ENCODE data around the gene GYG2.

GYG2 gene

DNA sequence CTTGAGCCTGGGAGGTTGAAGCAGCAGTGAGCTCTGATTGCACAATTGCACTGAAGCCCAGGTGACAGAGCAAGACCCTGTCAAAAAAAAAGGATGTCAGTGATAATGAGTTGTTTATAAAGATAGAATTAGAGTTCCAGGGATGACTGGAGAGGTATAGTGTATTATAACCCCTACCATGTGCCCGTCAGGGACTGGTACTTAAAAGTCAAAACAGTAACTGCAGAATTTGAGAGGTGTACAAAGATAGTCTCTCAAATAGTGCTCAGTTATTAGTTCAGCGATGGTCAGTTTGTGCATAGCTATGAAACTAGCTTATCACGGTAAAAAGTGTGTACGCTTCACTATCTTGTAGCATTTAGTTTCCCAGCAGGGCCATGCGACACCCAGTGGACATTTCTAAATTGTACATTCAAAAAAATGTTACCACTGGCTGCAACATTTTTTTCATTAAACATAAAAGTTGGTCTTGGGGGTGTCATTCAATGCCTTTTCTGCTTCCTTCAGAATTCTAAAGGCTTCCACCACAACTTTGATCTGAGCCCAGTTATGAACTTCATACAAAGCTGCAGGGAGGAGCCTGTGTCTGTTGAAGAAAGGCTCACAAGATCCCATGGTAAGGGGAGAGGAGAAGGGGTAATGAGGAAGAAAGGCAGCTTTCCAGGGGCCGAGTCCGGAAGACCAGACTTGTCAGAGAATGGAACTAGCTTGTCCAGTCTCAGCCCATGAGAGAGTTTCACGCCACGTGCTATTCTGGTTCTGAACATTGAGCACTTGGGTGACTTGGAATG lies 9.2 kb upstream of the GYG2 start:
- no peak for DNase-seq

GRCh38 chrX:2820136-2820771 lies 8.5 kb upstream of the GYG2 start:
- no peak for DNase-seq

DNA sequence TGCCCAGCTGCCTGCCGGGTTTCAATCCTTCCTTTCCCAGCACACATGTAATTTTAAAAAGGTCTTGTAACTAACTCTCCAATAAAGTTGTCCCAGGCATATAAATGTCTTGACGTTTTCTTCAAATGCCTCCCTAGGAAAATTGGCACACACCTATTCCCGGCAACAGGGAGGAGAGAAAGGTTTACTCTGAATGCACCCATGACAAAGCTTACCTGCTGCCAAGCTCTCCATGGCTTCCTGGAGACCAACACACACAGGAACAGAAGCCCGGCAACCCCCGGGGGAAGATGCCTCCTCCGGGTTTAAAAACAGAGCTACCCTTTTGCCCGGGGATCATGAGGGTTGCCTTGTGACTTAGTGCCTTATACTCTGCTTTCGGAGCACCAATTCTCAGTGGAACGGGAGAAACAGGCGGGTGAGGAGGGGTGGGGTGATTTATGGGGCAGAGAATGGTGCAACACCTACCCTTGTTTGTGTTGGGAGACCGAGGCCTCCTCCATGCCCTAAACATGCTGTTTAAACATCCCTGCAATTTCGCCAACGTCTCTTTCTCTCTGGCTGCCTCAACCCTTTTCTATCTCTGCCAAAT lies 4.8 kb upstream of the GYG2 start:
- no peak for DNase-seq

DNA sequence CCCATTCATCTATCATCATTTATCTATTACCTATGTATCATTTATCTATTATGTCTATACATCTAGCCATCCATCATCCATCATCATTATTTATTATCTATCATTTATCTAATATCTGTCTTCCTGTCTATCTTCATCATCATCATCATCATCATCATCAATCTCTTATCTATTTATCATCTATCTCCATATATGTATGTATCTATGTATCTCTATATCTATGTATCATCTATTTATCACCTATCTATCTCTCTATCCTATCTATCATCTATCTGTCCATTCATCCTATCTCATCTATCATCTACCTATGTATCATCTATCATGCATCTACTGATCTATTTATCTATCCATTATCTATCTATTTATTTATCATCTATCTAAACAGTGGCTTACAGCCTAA lies 3.8 kb upstream of the GYG2 start:
- no peak for DNase-seq

DNA sequence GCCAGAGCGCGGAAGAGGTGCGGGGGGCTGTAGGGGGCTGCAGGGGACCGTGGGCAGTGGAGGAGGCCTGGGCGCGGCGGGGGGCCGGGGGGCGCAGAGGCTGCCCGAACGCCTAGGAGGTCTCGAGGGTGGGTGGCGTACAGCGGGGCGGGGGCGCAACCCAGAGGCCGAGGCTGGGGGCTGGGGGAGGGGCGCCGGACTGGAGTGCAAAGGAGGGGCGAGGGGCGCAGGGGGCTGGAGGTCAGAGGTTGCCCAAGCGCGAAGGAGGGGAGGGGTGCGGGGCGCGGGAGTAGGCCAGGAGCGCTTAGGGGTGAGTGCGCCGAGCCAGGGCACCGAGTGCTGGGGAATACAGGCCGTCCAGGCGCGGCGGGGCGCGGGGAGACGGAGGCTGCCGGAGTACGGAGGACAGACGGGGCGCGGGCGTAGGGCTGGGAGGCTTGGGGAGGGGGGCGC lies 255 bp downstream of the GYG2 start:
- DNase-seq = no peak

GRCh38 chrX:2829469-2830246 lies 928 bp downstream of the GYG2 start:
- no peak for DNase-seq

GRCh38 chrX:2831471-2832228 lies 2.9 kb downstream of the GYG2 start:
- DNase-seq = no peak

- DNase-seq = no peak
Observed at GRCh38 chrX:2837961-2838360, 9.2 kb downstream of the GYG2 start.

DNA sequence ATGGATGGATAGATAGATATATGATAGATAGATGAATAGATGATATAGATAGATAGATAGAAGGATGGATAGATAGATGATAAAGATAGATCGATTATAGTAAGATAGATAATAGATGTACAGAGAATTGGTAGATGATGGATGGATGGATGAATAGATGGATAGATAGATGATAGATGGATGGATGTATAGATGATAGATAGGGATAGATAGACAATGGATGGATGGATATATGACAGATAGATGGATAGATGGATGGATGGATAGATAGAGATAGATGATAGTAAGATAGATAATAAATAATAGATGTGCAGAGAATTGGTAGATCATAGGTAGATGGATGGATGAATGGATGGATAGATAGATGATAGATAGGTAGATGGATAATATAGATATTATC lies 12.2 kb downstream of the GYG2 start:
- no peak for DNase-seq

- DNase-seq = no peak
Observed at GRCh38 chrX:2841537-2841936, 12.8 kb downstream of the GYG2 start.

DNA sequence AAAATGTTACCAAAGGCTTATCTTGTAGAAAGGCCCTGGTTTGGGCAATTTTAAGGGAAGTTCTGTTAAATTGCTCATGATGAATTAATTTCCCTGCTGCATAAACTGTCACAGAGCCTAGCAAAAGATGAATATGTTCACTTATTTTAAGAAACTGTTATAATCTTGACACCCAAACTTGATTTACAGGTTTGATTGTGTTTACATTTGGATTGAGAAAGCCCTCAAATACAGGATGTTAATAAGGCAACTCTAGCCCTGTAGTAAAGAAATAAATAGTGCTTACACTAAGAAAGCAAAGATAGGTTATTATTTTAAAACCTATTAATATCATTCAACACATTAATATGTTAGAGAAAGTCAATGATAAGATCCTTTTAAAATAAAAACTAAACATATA lies 18.3 kb downstream of the GYG2 start:
- no peak for DNase-seq

DNA sequence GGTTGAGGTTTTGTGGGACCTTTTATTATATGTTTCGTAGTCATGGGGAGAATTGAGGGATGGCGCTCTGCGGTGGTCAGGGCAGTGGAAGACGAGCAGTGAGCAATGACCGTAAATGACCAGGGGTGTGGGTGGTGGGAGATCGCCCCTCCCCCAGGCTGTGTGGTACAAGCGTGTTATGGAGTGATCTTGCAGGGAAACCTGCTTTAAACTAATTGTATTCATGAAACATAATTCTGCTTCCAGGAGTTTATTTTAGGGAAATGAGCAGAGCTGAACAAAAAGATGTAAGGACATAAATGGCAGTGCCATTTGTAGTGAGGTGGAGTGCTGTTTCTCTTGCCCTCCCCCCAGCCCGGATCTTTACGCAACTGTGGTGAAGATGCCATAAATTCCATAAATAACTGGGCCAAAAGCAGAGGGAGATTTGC lies 20.2 kb downstream of the GYG2 start:
- DNase-seq = peak; percentile 53

DNA sequence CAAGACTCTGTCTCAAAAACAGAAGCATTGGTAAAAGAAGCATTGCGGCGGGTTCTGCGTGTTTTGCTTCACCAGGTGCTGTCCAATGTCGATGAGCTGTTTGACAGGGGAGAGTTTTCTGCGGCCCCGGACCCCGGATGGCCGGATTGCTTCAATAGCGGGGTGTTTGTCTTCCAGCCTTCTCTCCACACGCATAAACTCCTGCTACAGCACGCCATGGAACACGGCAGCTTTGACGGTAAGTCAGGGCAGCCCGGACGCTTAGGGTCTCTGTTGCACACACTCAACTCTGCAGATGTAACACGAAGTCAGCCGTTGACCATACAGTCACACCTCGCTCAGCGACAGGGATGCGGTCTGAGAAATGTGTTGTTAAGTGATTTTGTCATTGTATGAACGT lies 26.2 kb downstream of the GYG2 start:
- no peak for DNase-seq

DNA sequence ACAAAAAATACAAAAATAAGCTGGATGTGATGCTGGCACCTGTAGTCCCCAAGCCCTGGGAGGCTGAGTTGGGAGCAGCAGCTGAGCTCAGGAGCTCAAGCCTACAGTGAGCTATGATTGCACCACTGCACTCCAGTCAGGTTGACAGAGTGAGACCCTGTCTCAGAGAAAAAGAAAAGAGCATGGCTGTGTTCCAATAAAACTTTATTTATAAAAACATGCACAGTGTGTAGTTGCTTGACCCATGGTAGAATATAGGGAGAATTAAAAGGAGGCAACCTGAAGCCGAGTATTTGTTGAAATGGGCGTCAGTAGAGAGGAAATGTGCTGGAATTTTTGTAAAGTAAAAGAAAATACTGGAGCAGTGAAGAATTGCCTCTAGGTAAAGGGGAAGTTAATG lies 27.0 kb downstream of the GYG2 start:
- DNase-seq = no peak

DNA sequence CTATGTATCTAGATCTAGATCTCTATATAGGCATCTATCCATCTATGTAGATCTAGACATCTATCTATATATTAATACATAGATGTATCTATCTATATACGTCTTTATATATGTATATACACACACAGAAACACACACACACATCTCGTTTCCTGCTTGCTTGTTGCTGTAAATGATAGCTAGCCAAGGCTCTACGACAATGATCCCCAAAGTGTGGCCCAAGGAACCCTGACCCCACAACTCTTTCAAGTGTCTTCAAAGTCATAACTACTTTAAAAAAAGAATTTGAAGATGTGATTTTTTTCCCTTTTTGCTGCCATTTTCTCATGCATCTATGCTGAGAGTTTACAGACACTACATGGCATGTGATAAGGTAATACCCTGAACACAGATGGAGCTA lies 28.8 kb downstream of the GYG2 start:
- no peak for DNase-seq

DNA sequence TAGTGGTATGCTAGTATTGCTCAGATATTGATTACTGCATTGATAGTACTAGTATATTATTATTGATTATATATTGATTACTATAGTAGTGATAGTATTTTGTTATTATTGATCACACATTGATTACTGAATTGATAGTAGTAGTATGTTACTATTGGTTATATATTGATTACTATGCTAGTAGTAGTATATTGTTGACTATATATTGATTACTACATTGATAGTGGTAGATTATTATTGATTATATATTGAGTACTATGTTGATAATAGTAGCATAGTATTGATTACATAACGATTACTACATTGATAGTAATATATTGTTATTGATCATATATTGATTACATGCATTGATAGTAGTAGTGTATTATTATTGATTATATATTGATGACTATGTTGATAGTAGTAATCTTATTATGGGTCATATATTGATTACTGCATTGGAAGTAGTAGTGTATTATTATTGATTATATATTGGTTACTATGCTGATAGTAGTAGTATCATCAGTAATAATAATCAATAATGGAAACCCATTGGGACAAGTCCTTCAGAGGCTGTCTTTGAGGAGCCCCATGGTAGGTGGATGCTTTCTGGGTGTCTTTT lies 30.6 kb downstream of the GYG2 start:
- no peak for DNase-seq

DNA sequence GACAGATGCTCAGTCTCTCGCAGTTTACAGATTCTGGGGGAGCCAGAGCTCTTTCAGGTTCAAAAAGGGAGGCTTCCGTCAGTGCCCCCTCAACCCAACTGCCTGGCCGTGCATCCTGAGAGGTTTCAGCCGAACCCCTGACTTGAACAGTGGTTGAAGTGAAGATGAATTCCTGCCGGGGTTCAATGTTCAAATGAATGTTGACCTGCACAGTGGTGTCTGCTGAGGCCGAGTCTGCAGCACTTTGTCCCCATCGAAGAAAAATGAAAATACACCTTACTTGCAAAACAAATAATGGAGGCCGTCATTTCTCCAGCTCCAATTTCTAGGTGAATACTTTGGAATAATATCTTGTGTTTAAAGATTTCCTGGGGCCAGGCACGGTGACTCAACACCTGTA lies 33.7 kb downstream of the GYG2 start:
- DNase-seq = no peak

GRCh38 chrX:2863646-2864045 lies 34.9 kb downstream of the GYG2 start:
- no peak for DNase-seq

GRCh38 chrX:2867206-2867605 lies 38.5 kb downstream of the GYG2 start:
- no peak for DNase-seq

DNA sequence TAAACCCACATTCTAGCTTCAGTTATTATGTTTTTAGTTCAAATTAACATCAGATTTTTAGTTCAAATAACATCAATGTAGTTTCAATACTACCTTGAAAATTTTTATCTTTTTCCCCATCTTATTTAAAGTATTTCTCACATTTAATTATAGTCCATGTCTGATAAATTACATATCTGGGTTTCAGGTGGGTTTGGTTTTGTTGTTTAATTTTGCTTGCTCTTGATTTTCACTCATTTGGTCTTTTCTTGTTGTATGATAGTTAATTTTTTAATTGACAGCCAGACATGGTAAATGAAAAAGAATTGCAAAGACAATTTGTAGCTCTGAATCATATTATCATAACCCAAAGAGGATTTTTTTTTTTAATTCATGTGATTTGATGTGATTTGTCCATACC lies 41.9 kb downstream of the GYG2 start:
- DNase-seq = no peak

GRCh38 chrX:2871831-2872230 lies 43.1 kb downstream of the GYG2 start:
- no peak for DNase-seq

DNA sequence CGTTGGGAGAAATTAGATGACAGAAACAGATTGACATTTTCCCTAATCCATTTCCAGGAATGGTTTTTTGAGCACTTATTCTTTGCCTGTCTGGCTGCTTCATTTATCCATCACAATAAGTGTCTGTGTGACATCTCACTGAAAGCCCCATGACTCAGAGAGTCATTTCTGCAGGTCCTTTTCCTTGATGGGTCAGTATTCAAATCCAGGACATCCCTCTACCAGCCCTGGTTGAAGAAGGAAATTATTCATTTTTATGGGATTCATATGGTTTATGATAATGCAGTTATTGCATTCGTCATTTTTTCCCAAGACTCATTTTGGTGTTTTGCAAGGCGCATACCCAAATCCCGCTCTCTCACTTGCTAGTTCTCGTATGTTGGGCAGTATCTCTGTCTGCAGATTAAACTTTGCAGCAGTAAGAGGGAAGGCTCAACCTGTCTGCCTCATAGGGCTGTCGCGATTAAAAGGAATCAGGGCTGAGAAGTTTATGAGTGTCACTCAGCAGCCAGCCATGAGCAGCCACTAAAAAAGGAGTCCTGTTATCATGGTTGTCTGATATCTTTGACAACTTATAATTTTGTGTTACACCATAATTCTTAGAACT lies 44.0 kb downstream of the GYG2 start:
- DNase-seq = no peak
